AG20443 (cell line): ENCODE data around the gene WDR5.

Source experiments
- DNase-seq: peaks from one replicate; pipeline ENCODE4 v3.0.0; 2012; ENCODE audit warnings: low spot score, mixed read lengths

Gene WDR5

GRCh38 chr9:134174526-134175290 lies 38.8 kb downstream of the WDR5 start:
- no peak for DNase-seq

- peak; percentile 62 for DNase-seq
Observed at GRCh38 chr9:134175291-134175807, 39.5 kb downstream of the WDR5 start.

DNA sequence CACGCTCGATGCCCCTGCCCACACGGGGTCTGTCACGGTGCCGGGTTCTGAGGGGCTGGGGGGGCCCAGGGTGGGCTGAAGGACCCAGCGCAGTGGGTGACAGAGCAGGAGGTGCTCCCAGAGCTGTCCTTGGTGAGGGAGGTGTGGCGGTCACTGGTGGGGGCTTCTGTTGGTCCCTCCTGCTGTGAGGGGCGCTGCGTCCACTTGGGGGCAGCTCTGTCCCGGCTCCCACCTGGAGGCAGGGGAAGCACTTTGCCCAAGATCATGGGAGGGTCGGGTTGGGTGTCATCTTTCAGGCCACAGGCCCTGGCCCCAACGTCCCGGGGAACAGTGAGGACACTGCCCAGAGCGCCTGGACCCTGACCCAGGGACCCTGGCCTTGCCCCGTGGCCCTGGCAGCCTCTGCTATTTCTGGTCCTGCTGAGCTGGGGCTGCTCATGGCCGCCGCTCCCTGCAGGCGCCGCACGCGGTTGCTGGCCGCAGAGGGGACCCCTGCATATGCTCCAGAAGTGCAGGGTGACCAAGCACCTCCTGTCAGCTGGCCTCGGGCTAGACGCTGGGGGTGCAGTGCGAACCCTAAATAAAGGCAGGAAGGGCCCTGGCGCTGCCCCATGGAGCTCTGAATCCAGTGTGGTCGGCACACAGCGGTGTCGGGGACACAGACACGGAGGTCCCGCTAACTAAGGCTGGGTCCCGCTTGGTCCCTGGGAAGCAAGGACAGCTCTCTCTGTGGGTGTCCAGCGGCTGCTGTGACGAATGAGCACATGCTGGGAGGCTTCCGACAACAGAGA lies 40.1 kb downstream of the WDR5 start:
- DNase-seq, result no peak

DNA sequence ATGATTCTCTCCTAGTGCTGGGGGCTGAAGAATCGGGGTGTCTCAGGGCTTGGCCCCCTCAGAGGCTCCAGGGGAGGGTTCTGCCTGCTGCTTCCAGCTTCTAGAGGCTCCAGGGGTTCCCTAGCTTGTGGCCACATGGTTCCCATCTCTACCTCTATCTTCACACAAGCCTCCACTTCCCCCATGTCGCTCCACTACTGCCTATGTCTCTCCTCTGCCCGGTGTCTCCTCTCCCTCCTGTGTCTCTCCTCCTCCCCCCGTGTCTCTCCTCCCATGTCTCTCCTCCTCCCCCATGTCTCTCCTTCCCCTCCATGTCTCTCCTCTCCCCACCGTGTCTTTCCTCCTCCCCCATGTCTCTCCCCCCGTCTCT lies 40.7 kb downstream of the WDR5 start:
- no peak for DNase-seq

- DNase-seq, result no peak
Observed at GRCh38 chr9:134177186-134177585, 41.3 kb downstream of the WDR5 start.

DNA sequence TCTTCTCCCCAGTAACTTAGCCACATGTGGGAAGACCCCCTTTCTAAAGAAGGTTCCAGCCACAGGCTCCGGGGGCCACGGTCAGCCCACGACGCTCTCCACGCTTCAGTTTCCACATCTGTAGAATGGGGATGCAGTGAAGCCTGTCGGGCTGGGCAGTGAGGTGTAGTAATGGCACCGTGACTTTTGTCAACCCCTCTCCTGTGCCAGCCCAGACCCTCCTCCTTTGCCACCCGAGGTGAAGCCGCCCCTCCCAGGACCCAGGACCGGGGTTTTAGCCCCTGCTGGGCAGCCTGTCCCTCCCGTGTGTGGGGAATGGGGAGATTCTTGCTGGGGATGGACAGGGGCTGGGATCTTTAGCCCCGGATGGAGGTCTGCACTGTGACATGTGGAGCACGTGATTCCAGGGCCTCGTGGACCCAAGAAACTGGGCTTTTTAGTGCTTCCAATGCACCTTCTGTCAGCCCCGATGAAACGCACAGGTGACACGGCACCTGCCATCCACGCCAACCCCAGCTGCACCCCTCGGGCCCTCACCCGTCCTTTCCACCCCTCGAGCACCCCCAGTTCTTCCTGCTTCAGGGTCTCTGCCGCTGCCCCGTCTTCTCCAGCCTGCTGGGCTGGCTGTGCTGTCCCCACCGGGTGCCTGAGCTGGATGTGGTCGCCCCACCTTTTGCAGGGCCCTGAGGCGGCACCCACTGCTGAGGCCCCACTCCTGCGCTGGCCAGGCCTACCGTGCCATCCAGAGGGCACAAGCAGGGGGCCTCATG lies 41.9 kb downstream of the WDR5 start:
- DNase-seq, result no peak

GRCh38 chr9:134178394-134178767 lies 42.5 kb downstream of the WDR5 start:
- no peak for DNase-seq

- DNase-seq, result peak; percentile 34
Observed at GRCh38 chr9:134178768-134179551, 43.1 kb downstream of the WDR5 start.

DNA sequence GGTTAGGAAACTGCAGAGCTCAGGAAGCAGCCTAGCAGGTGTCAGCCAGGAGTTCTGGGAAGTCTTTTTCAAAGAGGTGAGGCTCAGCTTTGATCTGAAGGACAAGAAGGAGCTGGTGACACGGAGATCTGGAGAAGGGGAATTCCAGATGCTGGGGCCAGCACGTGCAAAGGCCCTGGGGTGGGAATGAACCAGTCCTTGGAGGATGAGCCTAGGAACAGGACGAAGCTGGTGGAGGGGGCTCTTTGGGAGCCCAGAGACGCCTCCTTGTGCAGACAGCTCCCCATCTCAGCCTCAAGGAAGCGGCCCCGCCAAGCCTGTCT lies 43.7 kb downstream of the WDR5 start:
- no peak for DNase-seq

GRCh38 chr9:134179918-134180785 lies 44.3 kb downstream of the WDR5 start:
- no peak for DNase-seq

GRCh38 chr9:134180786-134181647 lies 45.1 kb downstream of the WDR5 start:
- DNase-seq, result no peak

DNA sequence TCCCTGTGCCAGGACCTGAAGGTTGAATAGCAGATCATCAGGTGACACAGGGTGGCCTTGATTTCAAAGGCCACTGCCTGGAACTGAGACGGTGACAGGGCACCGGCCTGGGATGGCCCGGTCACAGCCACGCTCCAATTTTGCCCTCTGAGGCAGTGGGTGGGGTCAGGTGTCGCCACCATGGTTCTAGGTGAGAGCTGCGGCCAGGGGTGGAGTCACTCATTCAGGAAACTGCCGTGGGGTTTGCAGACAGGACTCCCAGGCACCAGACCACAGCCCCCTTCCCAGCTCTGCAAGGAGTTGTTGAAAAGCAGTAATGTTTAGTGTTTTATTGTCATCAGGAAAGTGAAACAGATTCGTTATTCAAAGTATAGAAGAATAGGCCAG lies 45.8 kb downstream of the WDR5 start:
- DNase-seq, result no peak

DNA sequence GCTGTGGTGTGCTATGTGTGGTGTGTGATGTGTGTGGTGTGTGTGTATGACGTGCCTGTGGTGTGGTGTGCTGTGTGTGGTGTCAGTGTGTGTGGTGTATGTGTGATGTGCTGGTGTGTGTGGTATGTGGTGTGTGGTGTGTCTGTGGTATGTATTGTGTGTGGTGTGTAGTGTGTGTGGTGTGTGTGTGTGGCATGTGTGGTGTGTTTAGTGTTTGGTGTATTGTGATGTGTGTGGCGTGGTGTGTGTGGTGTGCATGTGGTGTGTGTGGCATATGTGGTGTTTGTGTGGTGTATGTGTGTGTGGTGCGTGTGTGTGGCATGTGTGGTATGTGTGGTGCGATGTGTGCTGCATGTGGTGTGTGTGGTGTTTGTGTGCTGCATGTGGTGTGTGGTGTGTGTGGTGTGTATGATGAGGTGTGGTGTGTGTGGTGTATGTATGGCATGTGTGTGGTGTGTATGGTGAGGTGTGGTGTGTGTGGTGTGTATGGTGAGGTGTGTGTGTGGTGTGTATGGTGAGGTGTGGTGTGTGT lies 46.7 kb downstream of the WDR5 start:
- DNase-seq, result no peak

DNA sequence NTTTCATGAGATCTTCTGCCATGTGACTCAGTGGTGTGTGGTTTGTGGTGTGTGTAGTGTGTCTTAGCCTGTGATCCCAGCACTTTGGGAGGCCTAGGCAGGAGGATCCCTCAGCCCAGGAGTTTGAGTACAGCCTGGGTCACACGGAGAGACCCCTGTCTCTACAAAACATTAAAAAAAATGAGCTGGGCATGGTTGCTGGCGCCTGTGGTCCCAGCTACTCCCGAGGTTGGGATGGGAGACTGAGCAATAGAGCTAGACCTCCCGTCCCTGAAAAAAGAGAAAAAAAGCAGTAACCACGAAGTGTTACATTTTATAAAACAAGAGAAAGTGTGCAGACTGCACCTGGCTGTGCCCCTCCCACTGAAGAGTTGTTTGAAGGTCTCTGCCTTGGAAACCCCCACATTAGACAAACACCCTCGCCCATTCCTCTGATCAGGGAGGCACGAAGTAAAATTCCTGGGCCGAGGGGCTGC lies 49.7 kb downstream of the WDR5 start:
- DNase-seq, result peak; percentile 8

DNA sequence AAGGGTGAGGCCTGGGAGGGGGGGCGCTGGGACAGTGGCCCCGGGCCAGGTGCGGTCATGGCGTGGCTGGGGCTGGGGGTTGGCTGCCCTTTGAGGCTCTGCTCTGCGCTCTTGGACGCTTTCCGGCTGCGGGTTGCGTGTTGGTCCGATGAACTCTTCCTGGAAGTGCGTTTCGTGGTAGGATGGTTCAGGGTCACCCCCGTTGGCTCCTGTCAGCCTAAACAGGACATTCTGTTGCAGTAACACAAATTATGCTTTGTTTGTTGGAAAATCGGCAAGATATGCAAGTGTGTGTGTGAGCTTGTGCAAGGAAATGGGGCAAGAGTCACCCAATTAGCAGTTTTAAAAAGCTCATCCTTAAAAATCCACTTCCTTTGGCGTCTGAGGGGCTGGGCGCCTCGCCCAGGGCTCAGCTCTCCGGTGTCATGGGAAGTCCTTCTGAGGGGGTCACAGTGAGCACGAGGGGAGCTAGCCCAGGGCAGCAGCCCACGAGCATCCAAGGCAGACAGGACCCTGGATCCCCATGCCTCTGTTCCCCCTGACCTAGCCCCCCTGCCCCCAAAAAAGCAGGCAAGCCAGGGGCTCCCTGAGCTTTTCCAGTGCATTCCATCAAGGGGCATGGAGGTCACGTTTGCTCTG lies 50.7 kb downstream of the WDR5 start:
- no peak for DNase-seq

DNA sequence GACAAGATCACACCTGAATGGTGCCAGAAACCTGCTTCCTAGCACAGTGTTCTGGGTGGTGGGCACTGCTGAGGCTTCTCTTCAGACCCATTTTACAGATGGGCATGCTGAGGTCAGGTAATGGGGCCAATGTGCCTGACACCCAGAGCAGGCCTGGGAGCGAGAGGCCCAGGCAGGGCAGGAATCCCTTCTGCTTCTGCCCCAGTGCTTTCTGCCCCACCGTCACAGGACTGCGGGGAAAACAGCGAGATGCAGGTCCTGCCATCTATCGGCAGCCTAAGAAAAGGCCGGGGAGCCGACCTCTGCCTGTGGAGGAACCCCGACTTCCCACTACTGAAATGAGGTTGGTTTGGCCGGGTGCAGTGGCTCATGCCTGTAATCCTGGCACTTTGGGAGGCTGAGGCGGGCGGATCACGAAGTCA lies 51.2 kb downstream of the WDR5 start:
- no peak for DNase-seq

DNA sequence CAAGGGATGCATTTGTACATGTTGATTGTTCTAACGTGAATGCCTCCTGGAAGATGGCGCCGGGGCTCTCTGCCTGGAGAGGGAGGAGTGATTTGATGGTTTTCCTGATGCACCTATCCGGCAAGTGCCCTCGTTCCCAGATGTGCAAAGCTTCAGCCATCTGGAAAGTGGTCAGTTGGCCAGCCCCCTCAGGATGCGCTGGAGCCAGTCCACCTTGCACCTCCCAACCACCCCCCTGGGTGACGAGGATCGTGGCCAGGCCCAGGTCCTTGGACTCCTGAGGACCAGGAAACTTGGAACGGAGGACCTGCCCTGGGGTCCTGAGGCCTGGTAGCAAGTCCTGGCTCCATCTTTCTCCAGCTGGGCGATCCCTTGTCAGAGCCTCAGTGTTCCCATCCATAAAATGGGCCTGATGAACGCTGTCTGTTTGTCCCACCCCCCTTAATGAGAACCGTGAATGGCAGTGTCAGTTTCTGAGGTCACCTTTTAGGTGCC lies 52.1 kb downstream of the WDR5 start:
- no peak for DNase-seq

GRCh38 chr9:134188386-134189144 lies 52.7 kb downstream of the WDR5 start:
- DNase-seq, result peak; percentile 40
